ENCODE results near the gene MSL1. TPM values are rescaled to one million over a fixed set of nuclear protein-coding genes. Genes with fewer than 3 reads are reported as not detected.

The MSL1 gene
- total RNA-seq, 5 donors from 2014 or later (not counting 1 experiment from before 2014, with no cell fraction given), result 106 to 136 (median 115) TPM

DNA sequence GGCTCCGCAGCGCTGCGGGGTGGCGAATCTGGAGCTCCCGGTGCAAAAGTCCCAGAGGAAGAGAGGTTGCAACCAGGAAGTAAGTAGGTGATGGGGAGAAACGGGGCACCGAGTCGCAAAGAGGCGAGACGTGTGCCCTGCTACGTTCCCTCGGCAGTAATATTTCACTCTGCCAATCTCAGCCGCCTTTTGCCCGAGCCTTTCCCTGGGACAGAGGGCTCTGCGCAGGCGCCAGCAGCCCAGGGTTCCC, 21.4 kb upstream of the MSL1 start, which contains the start of gene NR1D1:
TSS of gene NR1D1 (minus strand) at position 171 of the 250 bp plus-strand sequence. CDS start 495 bp downstream, outside the sequence.
- WGBS (ENCODE audit: insufficient coverage), result 2% methylated on average over 16 of the region's 16 CpGs
- Mint-ChIP-seq H3K4me1 (peaks cover 91 to 97% (median 94%) of the 10 kb centered on the region in 3 donors), H3K9me3 (no peaks in the 10 kb centered on the region), H3K36me3 (peaks cover 12% of the 10 kb centered on the region), H3K27me3 (no peaks in the 10 kb centered on the region), H3K27ac (peak within 1 kb of the TSS; percentile 93 to 99), H3K4me3 (peak within 1 kb of the TSS; percentile 93 to 98 (median 98))
- ChIA-PET POLR2A (interaction anchor here (0.6 to 1.5 kb wide), 5 partner anchors 13 to 72 kb away, joined by 3 to 15 read pairs (median 5); partner anchors contain the start of gene CASC3 (in 1 of the 2)), CTCF (interaction anchor here in 1 of 2 donors (0.7 to 5.7 kb wide), 8 partner anchors 11 to 68 kb away, joined by 3 to 75 read pairs (median 4); partner anchors contain the start of gene CASC3)
- Histone ChIP-seq H3K36me3 (ENCODE audit: control insufficient read depth in 2 of 2, extremely low read depth in 1 of 2, insufficient read depth in 1 of 2, low read length in 1 of 2) (peaks cover 2 to 19% of the 10 kb centered on the region in 2 donors), H3K27me3 (replicated peaks in 1 of 2; ENCODE audit: control insufficient read depth in 2 of 2, extremely low read depth in 1 of 2, insufficient read depth in 2 of 2, low read length in 1 of 2) (no peaks in the 10 kb centered on the region), H3K4me1 (ENCODE audit: control insufficient read depth in 1 of 2, extremely low read depth in 1 of 2, insufficient read depth in 2 of 2, low read length in 2 of 2) (peaks cover 67 to 99% of the 10 kb centered on the region in 2 experiments), H3K9me3 (no peaks in the 10 kb centered on the region), H3K27ac (ENCODE audit: low read length) (peak within 1 kb of the TSS; percentile 93), H3K4me3 (ENCODE audit: control insufficient read depth in 1 of 2, extremely low read depth in 1 of 2, low read length in 1 of 2) (peak within 1 kb of the TSS; percentile 84 to 85)
- DNase-seq (no peak), ATAC-seq (replicated peaks in 1 of 4) (no peak)

DNA sequence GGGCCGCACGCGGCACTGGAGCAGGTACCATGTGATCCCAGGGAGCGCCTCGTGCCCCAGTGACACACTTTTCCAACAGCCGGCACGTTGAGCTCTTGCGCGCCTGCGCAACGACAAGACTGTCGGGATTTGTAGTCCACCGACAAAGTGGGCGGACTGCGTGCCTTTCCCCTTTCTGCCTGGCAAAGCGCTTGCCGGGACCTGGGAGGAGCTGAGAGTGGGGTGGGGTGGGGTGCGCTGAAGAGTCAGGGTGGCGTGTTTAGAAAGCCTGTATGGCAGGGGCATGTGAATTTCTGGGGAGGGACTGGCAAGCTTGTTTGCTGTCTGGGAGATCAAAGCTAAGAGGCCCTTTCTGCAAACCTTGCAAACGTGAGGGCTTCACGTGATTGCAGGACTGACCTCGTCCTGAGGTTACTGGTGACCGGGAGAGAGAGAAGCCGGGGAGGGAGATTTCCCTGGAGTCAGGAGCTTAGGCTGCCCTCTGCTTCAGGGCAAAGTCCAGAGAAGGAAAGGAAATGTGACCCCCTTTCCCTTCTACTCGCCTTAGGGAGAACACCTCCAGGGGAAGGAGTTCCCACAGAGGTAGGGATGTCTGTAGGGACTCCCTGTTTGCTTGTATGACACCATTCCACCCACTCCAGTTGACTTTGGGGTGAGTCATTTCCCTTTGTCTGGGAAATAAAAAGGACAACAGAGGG, 21.0 kb upstream of the MSL1 start:
- peaks cover 91 to 97% (median 94%) of the 10 kb centered on the region in 3 donors for H3K4me1 Mint-ChIP-seq
- H3K27ac Mint-ChIP-seq, result peak overlapping the region; percentile 93 to 99
- WGBS (ENCODE audit: insufficient coverage), result under 1% methylated on average over 20 of the region's 25 CpGs
- ATAC-seq (replicated peaks in 1 of 4), result peak; percentile 18 to 36 (median 20)
- Histone ChIP-seq H3K27me3 (replicated peaks in 1 of 2; ENCODE audit: control insufficient read depth in 2 of 2, extremely low read depth in 1 of 2, insufficient read depth in 2 of 2, low read length in 1 of 2) (no peaks in the 10 kb centered on the region), H3K4me1 (ENCODE audit: control insufficient read depth in 1 of 2, extremely low read depth in 1 of 2, insufficient read depth in 2 of 2, low read length in 2 of 2) (peaks cover 68 to 99% of the 10 kb centered on the region in 2 experiments), H3K4me3 (ENCODE audit: control insufficient read depth in 1 of 2, extremely low read depth in 1 of 2, low read length in 1 of 2) (peak overlapping the region; percentile 84 to 85), H3K36me3 (ENCODE audit: control insufficient read depth in 2 of 2, extremely low read depth in 1 of 2, insufficient read depth in 1 of 2, low read length in 1 of 2) (peaks cover 2 to 17% of the 10 kb centered on the region in 2 donors), H3K9me3 (no peaks in the 10 kb centered on the region), H3K27ac (ENCODE audit: low read length) (peak overlapping the region; percentile 93)
- POLR2A ChIA-PET, result interaction anchor here (0.6 to 1.5 kb wide), 7 partner anchors 12 to 254 kb away, joined by 3 to 15 read pairs (median 5); partner anchors contain the start of genes CASC3 (in 1 of the 2) and MED24 (in 1 of the 2)
- no peaks in the 10 kb centered on the region for H3K27me3 Mint-ChIP-seq
- no peaks in the 10 kb centered on the region for H3K9me3 Mint-ChIP-seq
- CTCF ChIA-PET, result interaction anchor here in 1 of 2 donors (0.7 to 5.7 kb wide), 9 partner anchors 11 to 189 kb away, joined by 3 to 75 read pairs (median 4); partner anchors contain the start of gene CASC3
- peak; percentile 72 to 93 (median 80) for DNase-seq
- peak overlapping the region; percentile 93 to 98 (median 98) for H3K4me3 Mint-ChIP-seq
- H3K36me3 Mint-ChIP-seq, result peaks cover 10% of the 10 kb centered on the region

GRCh38 chr17:40101367-40102210, 20.2 kb upstream of the MSL1 start:
- Histone ChIP-seq H3K27ac (ENCODE audit: low read length) (peak overlapping the region; percentile 93), H3K36me3 (ENCODE audit: control insufficient read depth in 2 of 2, extremely low read depth in 1 of 2, insufficient read depth in 1 of 2, low read length in 1 of 2) (peaks cover 2 to 16% of the 10 kb centered on the region in 2 donors), H3K27me3 (replicated peaks in 1 of 2; ENCODE audit: control insufficient read depth in 2 of 2, extremely low read depth in 1 of 2, insufficient read depth in 2 of 2, low read length in 1 of 2) (no peaks in the 10 kb centered on the region), H3K9me3 (no peaks in the 10 kb centered on the region), H3K4me3 (ENCODE audit: control insufficient read depth in 1 of 2, extremely low read depth in 1 of 2, low read length in 1 of 2) (no peak overlapping the region), H3K4me1 (ENCODE audit: control insufficient read depth in 1 of 2, extremely low read depth in 1 of 2, insufficient read depth in 2 of 2, low read length in 2 of 2) (peaks cover 70 to 99% of the 10 kb centered on the region in 2 experiments)
- ChIA-PET POLR2A (interaction anchor here (0.7 to 1.5 kb wide), 4 partner anchors 12 to 253 kb away, joined by 3 to 15 read pairs (median 6); partner anchors contain the start of gene MED24 (in 1 of the 2)), CTCF (interaction anchor here in 1 of 2 donors (0.8 to 5.7 kb wide), 7 partner anchors 10 to 188 kb away, joined by 3 to 75 read pairs (median 4); partner anchors contain the start of gene CASC3)
- Mint-ChIP-seq H3K9me3 (no peaks in the 10 kb centered on the region), H3K4me3 (peak overlapping the region; percentile 93 to 98 (median 98)), H3K27ac (peak overlapping the region; percentile 93 to 99), H3K4me1 (peaks cover 91 to 97% (median 94%) of the 10 kb centered on the region in 3 donors), H3K36me3 (peaks cover 5% of the 10 kb centered on the region), H3K27me3 (no peaks in the 10 kb centered on the region)
- no CpG with 5 or more reads among the region's 16 CpGs for WGBS (ENCODE audit: insufficient coverage)
- DNase-seq (no peak), ATAC-seq (replicated peaks in 1 of 4) (no peak)

GRCh38 chr17:40103071-40103661, 18.6 kb upstream of the MSL1 start:
- H3K9me3 Mint-ChIP-seq, result no peaks in the 10 kb centered on the region
- H3K36me3 Mint-ChIP-seq, result no peaks in the 10 kb centered on the region
- H3K4me1 Mint-ChIP-seq, result peaks cover 91 to 97% (median 94%) of the 10 kb centered on the region in 3 donors
- H3K27ac Mint-ChIP-seq, result peak overlapping the region; percentile 93 to 99
- DNase-seq (no peak), ATAC-seq (replicated peaks in 1 of 4) (no peak)
- H3K36me3 ChIP-seq (ENCODE audit: control insufficient read depth in 2 of 2, extremely low read depth in 1 of 2, insufficient read depth in 1 of 2, low read length in 1 of 2), result peaks cover 0 to under 1% of the 10 kb centered on the region in 2 donors
- H3K9me3 ChIP-seq, result no peaks in the 10 kb centered on the region
- peak overlapping the region; percentile 62 for H3K27ac ChIP-seq (ENCODE audit: low read length)
- H3K4me1 ChIP-seq (ENCODE audit: control insufficient read depth in 1 of 2, extremely low read depth in 1 of 2, insufficient read depth in 2 of 2, low read length in 2 of 2), result peaks cover 64 to 99% of the 10 kb centered on the region in 2 experiments
- peak overlapping the region in 2 of 3 donors; percentile 24 to 60 for H3K4me3 Mint-ChIP-seq
- ChIA-PET POLR2A (no interaction called here), CTCF (interaction anchor here in 1 of 2 donors (0.8 kb wide), 1 partner anchor 10 kb away, joined by 4 read pairs; no protein-coding TSS in a partner anchor)
- 80% methylated on average over 1 of the region's 3 CpGs for WGBS (ENCODE audit: insufficient coverage)
- H3K4me3 ChIP-seq (ENCODE audit: control insufficient read depth in 1 of 2, extremely low read depth in 1 of 2, low read length in 1 of 2), result no peak overlapping the region
- no peaks in the 10 kb centered on the region for H3K27me3 ChIP-seq (replicated peaks in 1 of 2; ENCODE audit: control insufficient read depth in 2 of 2, extremely low read depth in 1 of 2, insufficient read depth in 2 of 2, low read length in 1 of 2)
- no peaks in the 10 kb centered on the region for H3K27me3 Mint-ChIP-seq

DNA sequence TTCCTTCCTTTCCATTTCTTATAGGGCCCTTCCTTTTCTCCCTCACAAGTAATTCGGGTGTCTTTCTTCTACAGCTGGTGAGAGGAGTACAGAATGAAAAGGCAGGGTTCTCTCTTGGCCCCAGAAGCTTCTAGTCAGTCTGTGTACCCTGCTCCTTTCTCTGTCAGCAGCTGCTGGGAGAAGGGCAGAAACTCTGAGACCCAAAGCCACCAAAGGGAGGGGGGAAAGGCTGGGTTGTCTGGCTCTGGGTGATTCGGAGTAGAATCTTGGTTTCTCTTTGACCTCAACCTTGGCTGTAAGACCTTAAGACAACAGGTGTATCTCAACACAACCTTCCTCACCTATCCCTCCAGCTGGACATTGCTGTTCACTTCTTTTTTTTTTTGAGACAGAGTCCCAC, 18.1 kb upstream of the MSL1 start:
- no CpG with 5 or more reads among the region's 2 CpGs for WGBS (ENCODE audit: insufficient coverage)
- H3K4me1 Mint-ChIP-seq, result peaks cover 91 to 96% (median 94%) of the 10 kb centered on the region in 3 donors
- Histone ChIP-seq H3K27ac (ENCODE audit: low read length) (peak overlapping the region; percentile 62), H3K36me3 (ENCODE audit: control insufficient read depth in 2 of 2, extremely low read depth in 1 of 2, insufficient read depth in 1 of 2, low read length in 1 of 2) (no peaks in the 10 kb centered on the region), H3K27me3 (replicated peaks in 1 of 2; ENCODE audit: control insufficient read depth in 2 of 2, extremely low read depth in 1 of 2, insufficient read depth in 2 of 2, low read length in 1 of 2) (no peaks in the 10 kb centered on the region), H3K4me1 (ENCODE audit: control insufficient read depth in 1 of 2, extremely low read depth in 1 of 2, insufficient read depth in 2 of 2, low read length in 2 of 2) (peaks cover 62 to 99% of the 10 kb centered on the region in 2 experiments), H3K4me3 (ENCODE audit: control insufficient read depth in 1 of 2, extremely low read depth in 1 of 2, low read length in 1 of 2) (no peak overlapping the region), H3K9me3 (no peaks in the 10 kb centered on the region)
- H3K27ac Mint-ChIP-seq, result peak overlapping the region; percentile 93 to 99
- no peaks in the 10 kb centered on the region for H3K9me3 Mint-ChIP-seq
- DNase-seq (no peak), ATAC-seq (replicated peaks in 1 of 4) (no peak)
- no peaks in the 10 kb centered on the region for H3K27me3 Mint-ChIP-seq
- ChIA-PET CTCF (interaction anchor here in 1 of 2 donors (0.5 kb wide), 1 partner anchor 128 kb away, joined by 4 read pairs; no protein-coding TSS in a partner anchor), POLR2A (no interaction called here)
- H3K4me3 Mint-ChIP-seq, result peak overlapping the region in 2 of 3 donors; percentile 24 to 60
- H3K36me3 Mint-ChIP-seq, result no peaks in the 10 kb centered on the region
